Breast epithelium (tissue), 3 donors: ENCODE data around the gene IMMT.

ENCODE experiments used
- CTCF ChIP-seq, 3 donors: fragments of 450-650 bp; IDR thresholded peaks; one replicate each; pipeline ENCODE4 v1.5.1; 2016 to 2017; ENCODE audit warnings: antibody characterized with exemption in 3 of 3, mild to moderate bottlenecking in 3 of 3, moderate library complexity in 3 of 3
- POLR2AphosphoS5 ChIP-seq, 3 donors: sonication (generic); formaldehyde crosslinking; IDR thresholded peaks; one replicate each; pipeline ENCODE4 v1.6.1; 2017; ENCODE audit warnings: antibody characterized with exemption in 3 of 3

GRCh38 chr2:86158286-86158685, 37.0 kb downstream of the IMMT start:
- TF ChIP-seq CTCF (IDR thresholded peaks at IDR 0.05) (no peak), POLR2AphosphoS5 (IDR thresholded peaks at IDR 0.05) (no peak)
